ENCODE data around the gene C14orf180. TPM values are rescaled to one million over a fixed set of nuclear protein-coding genes. Genes with fewer than 3 reads are reported as not detected.

Gene C14orf180
- total and polyA plus RNA-seq, 10 of the 15 experiments (the other 5 are each of a cell fraction or from before 2014, with no cell fraction given) = not detected

GRCh38 chr14:104557086-104557485 lies 22.5 kb upstream of the C14orf180 start:
- no peak for TF ChIP-seq SMAD5 (IDR thresholded peaks at IDR 0.05; ENCODE audit: low read depth)
- TF ChIP-seq ZNF384 (IDR thresholded peaks at IDR 0.05; ENCODE audit: borderline replicate concordance, low read depth, low read length) = no peak
- TF ChIP-seq NFYA (IDR thresholded peaks at IDR 0.05; ENCODE audit: borderline replicate concordance, low read depth, low read length) = no peak
- TF ChIP-seq MYC (IDR thresholded peaks at IDR 0.05; ENCODE audit: insufficient read depth, insufficient read length, insufficient replicate concordance, low read length, severe bottlenecking) = no peak
- TF ChIP-seq MYB (IDR thresholded peaks at IDR 0.05; ENCODE audit: borderline replicate concordance, low read depth, low read length) = no peak
- no peak for TF ChIP-seq TARDBP (IDR thresholded peaks at IDR 0.05; ENCODE audit: borderline replicate concordance)
- no peak for TF ChIP-seq BRCA1 (IDR thresholded peaks at IDR 0.05; ENCODE audit: low read depth, low read length)
- TF ChIP-seq RELA (IDR thresholded peaks at IDR 0.05; ENCODE audit: borderline replicate concordance, partially characterized antibody) = no peak
- TF ChIP-seq, protein P1, sequence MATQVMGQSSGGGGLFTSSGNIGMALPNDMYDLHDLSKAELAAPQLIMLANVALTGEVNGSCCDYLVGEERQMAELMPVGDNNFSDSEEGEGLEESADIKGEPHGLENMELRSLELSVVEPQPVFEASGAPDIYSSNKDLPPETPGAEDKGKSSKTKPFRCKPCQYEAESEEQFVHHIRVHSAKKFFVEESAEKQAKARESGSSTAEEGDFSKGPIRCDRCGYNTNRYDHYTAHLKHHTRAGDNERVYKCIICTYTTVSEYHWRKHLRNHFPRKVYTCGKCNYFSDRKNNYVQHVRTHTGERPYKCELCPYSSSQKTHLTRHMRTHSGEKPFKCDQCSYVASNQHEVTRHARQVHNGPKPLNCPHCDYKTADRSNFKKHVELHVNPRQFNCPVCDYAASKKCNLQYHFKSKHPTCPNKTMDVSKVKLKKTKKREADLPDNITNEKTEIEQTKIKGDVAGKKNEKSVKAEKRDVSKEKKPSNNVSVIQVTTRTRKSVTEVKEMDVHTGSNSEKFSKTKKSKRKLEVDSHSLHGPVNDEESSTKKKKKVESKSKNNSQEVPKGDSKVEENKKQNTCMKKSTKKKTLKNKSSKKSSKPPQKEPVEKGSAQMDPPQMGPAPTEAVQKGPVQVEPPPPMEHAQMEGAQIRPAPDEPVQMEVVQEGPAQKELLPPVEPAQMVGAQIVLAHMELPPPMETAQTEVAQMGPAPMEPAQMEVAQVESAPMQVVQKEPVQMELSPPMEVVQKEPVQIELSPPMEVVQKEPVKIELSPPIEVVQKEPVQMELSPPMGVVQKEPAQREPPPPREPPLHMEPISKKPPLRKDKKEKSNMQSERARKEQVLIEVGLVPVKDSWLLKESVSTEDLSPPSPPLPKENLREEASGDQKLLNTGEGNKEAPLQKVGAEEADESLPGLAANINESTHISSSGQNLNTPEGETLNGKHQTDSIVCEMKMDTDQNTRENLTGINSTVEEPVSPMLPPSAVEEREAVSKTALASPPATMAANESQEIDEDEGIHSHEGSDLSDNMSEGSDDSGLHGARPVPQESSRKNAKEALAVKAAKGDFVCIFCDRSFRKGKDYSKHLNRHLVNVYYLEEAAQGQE (IDR thresholded peaks at IDR 0.05; ENCODE audit: low read depth, low read length) = no peak
- TF ChIP-seq PBX3 (IDR thresholded peaks at IDR 0.05; ENCODE audit: insufficient replicate concordance, low read depth, low read length) = no peak
- TF ChIP-seq ZNF687 (IDR thresholded peaks at IDR 0.05) = no peak
- Histone ChIP-seq H3K27ac (ENCODE audit: control insufficient read depth, insufficient read depth) (no peak overlapping the region), H3K27me3 (replicated peaks in 1 of 2; ENCODE audit: control insufficient read depth in 2 of 2, insufficient read depth in 2 of 2, low read length in 1 of 2) (peaks cover 0 to 4% of the 10 kb centered on the region in 2 experiments; a peak in 2 of 4 replicates), H4K20me1 (ENCODE audit: control insufficient read depth, insufficient read depth) (no peaks in the 10 kb centered on the region), H3K36me3 (ENCODE audit: control insufficient read depth in 2 of 2, insufficient read depth in 2 of 2, low read length in 1 of 2) (no peaks in the 10 kb centered on the region), H2AFZ (ENCODE audit: control insufficient read depth, low read depth, low read length) (no peak overlapping the region), H3K79me2 (ENCODE audit: control insufficient read depth, insufficient read depth, low read length) (no peaks in the 10 kb centered on the region), H3K4me1 (ENCODE audit: control insufficient read depth, insufficient read depth, low read length) (no peaks in the 10 kb centered on the region), H3K4me3 (no peak overlapping the region), H3K9ac (ENCODE audit: control insufficient read depth, insufficient read depth, low read length) (no peak overlapping the region), H3K4me2 (ENCODE audit: control insufficient read depth, insufficient read depth) (no peak overlapping the region), H3K9me3 (replicated peaks; ENCODE audit: control insufficient read depth, insufficient read depth, low read length) (no peaks in the 10 kb centered on the region)
- no peak for FAIRE-seq
- ChIA-PET CTCF (no interaction called here), SMC1A (ENCODE audit: uncharacterized antibody, unreplicated experiment) (no interaction called here), POLR2A (no interaction called here), RAD21 (ENCODE audit: unreplicated experiment) (no interaction called here)
- DNase-seq (ENCODE audit: low read depth, low spot score) = no peak
- WGBS (ENCODE audit: insufficient coverage, insufficient replicate concordance, low lambda C conversion rate, missing lambda C conversion rate) = 17% methylated on average over 5 of the region's 5 CpGs
- in situ Hi-C loops (cut with MboI) (no loop called here), intact Hi-C loops (cut with micrococcal nuclease; ENCODE audit: unreplicated experiment) (no loop called here)
- no TSS peak for BruUV-seq (replicated peaks)
- ATAC-seq = no peak

Data from GM12878 (cell line).